ENCODE results near the gene ITM2C.

- TF ChIP-seq POLR2A (IDR thresholded peaks at IDR 0.05; ENCODE audit: low read length), result no peak
- no peak for TF ChIP-seq GATA1 (IDR thresholded peaks at IDR 0.05; ENCODE audit: low read depth, low read length)
Measured at GRCh38 chr2:230869914-230870543, 5.3 kb downstream of the ITM2C start.

Data from erythroblast (primary cell).